B cell (primary cell): Measurements from ENCODE around the gene SLC38A10. TPM values are rescaled to one million over a fixed set of nuclear protein-coding genes. Genes with fewer than 3 reads are reported as not detected.

Experiments used
- ATAC-seq: fragments of 200-7000 bp; cut with Tn5 transposase; one replicate; pipeline ENCODE4 v1.10.0; 2021; ENCODE audit warnings: low read depth, mild to moderate bottlenecking, moderate number of reproducible peaks, moderate library complexity
- CTCF ChIA-PET: fragments of 350-600 bp; sonication (Branson Sonifier 250); formaldehyde crosslinking; loops from one replicate; lab custom pipeline; 2021; ENCODE audit warnings: antibody characterized with exemption, inconsistent platforms; lab: Charles Lee
- POLR2A ChIA-PET: fragments of 350-600 bp; sonication (Branson Sonifier 250); formaldehyde crosslinking; loops from one replicate; lab custom pipeline; 2021; ENCODE audit warnings: antibody characterized with exemption; lab: Charles Lee
- DNase-seq: peaks from one replicate; pipeline ENCODE4 v3.0.0; 2013
- H2AFZ ChIP-seq: 2 replicates; pipeline ENCODE4 v1.6.1; 2012; ENCODE audit warnings: mild to moderate bottlenecking, low read depth, low read length; ENCODE audit not compliant: insufficient read depth, poor library complexity, severe bottlenecking
- H3K27ac ChIP-seq, 2 donors: 1 replicate in 1 of 2; 2 replicates in 1 of 2; pipeline ENCODE4 v1.5.1; 2012 to 2013; ENCODE audit warnings: low read length in 2 of 2, mild to moderate bottlenecking in 2 of 2, moderate library complexity in 1 of 2
- H3K27me3 ChIP-seq, 4 experiments: fragments of 200-600 bp in 1 of 4; sonication (generic) in 1 of 4; replicated peaks in 1 of 4; 1 replicate in 2 of 4; 2 replicates in 2 of 4; pipeline versions ENCODE4 v1.6.1 to v1.7.0; 2013 to 2016; ENCODE audit warnings: low read length in 3 of 4, mild to moderate bottlenecking in 2 of 4, mixed read lengths in 1 of 4, moderate library complexity in 1 of 4; ENCODE audit not compliant: insufficient read depth in 4 of 4, control insufficient read depth in 3 of 4; ENCODE audit errors: control extremely low read depth in 1 of 4
- H3K36me3 ChIP-seq, 2 experiments: replicated peaks in 1 of 2; 1 replicate in 1 of 2; 2 replicates in 1 of 2; pipeline versions ENCODE4 v1.6.1 to v1.7.1; 2013; ENCODE audit warnings: low read length in 1 of 2; ENCODE audit not compliant: insufficient read depth in 2 of 2, control insufficient read depth in 1 of 2; ENCODE audit errors: control extremely low read depth in 1 of 2, extremely low read depth in 1 of 2
- H3K4me1 ChIP-seq, 2 donors: fragments of 200-600 bp in 1 of 2; sonication (generic) in 1 of 2; 1 replicate in 1 of 2; 2 replicates in 1 of 2; pipeline versions ENCODE4 v1.5.1 to v1.6.1; 2013 to 2017; ENCODE audit warnings: low read length in 2 of 2; ENCODE audit not compliant: control insufficient read depth in 2 of 2, insufficient read depth in 2 of 2
- H3K4me2 ChIP-seq: replicated peaks from 2 replicates; pipeline ENCODE3; 2012; ENCODE audit warnings: mild to moderate bottlenecking, low read depth, low read length; ENCODE audit not compliant: poor library complexity, severe bottlenecking
- H3K4me3 ChIP-seq, 5 experiments: fragments of 200-600 bp in 1 of 5; sonication (generic) in 1 of 5; 1 replicate in 3 of 5; 2 replicates in 2 of 5; pipeline versions ENCODE4 v1.5.1 to v1.7.0; 2011 to 2016; ENCODE audit warnings: low read length in 4 of 5, mild to moderate bottlenecking in 4 of 5, low read depth in 2 of 5, control low read depth in 1 of 5, moderate library complexity in 1 of 5; ENCODE audit not compliant: insufficient read depth in 1 of 5; ENCODE audit errors: control extremely low read depth in 1 of 5, extremely low read depth in 1 of 5
- H3K79me2 ChIP-seq: fragments of 200-600 bp; sonication (generic); one replicate; pipeline ENCODE4 v1.6.0; 2016; ENCODE audit warnings: low read length; ENCODE audit not compliant: control insufficient read depth, insufficient read depth
- H3K9ac ChIP-seq: fragments of 200-600 bp; sonication (generic); 2 replicates; pipeline ENCODE4 v1.6.1; 2017; ENCODE audit warnings: mild to moderate bottlenecking, low read length, moderate library complexity
- H3K9me3 ChIP-seq, 3 donors: one replicate each; pipeline versions ENCODE4 v1.6.1 to v1.7.1; 2013; ENCODE audit warnings: low read length in 2 of 3; ENCODE audit not compliant: control insufficient read depth in 2 of 3, insufficient read depth in 1 of 3; ENCODE audit errors: control extremely low read depth in 1 of 3
- H4K20me1 ChIP-seq: 2 replicates; pipeline ENCODE4 v1.6.0; 2012; ENCODE audit warnings: mild to moderate bottlenecking, low read length; ENCODE audit not compliant: insufficient read depth, control insufficient read depth, poor library complexity, severe bottlenecking
- H3K27ac Mint-ChIP-seq: one replicate; pipeline ENCODE4 v1.8.0; 2021; ENCODE audit warnings: mixed read lengths
- H3K27me3 Mint-ChIP-seq: one replicate; pipeline ENCODE4 v1.8.0; 2021; ENCODE audit warnings: mixed read lengths
- H3K4me1 Mint-ChIP-seq: one replicate; pipeline ENCODE4 v1.8.0; 2021; ENCODE audit warnings: mixed read lengths
- H3K4me3 Mint-ChIP-seq: one replicate; pipeline ENCODE4 v1.8.0; 2021; ENCODE audit warnings: mixed read lengths
- H3K9me3 Mint-ChIP-seq: one replicate; pipeline ENCODE4 v1.8.0; 2022; ENCODE audit warnings: mixed read lengths; ENCODE audit not compliant: insufficient read depth
- CTCF ChIP-seq: fragments of 200-600 bp; IDR thresholded peaks from one replicate; pipeline ENCODE4 v1.8.0; 2022; ENCODE audit warnings: antibody characterized with exemption, mild to moderate bottlenecking
- EZH2 ChIP-seq: IDR thresholded peaks from 2 replicates; pipeline ENCODE4 v1.6.1; 2012; ENCODE audit warnings: borderline replicate concordance, low read depth, mild to moderate bottlenecking, moderate library complexity, low read length; ENCODE audit not compliant: insufficient read depth, poor library complexity, severe bottlenecking
- WGBS: methylation state at CpG from one replicate; pipeline ENCODE4 v1.1.5; 2013; ENCODE audit warnings: missing lambda C conversion rate; ENCODE audit not compliant: insufficient coverage; 5-methylcytosine and 5-hydroxymethylcytosine counted together
- intact Hi-C: fragments of 100-400 bp; cut with micrococcal nuclease; formaldehyde crosslinking; loops from one replicate; pipeline ENCODE4 v1.10.0; 2022
- polyA plus RNA-seq: library from polyadenylated mRNA; depleted of rRNA; stranded (reverse); fragments of >200 nt; gene quantifications from 2 replicates; pipeline ENCODE4 v1.2.3, GENCODE V29; 2012
- total RNA-seq, 2 donors: library from RNA; stranded (reverse); fragments of 120-200 nt in 1 of 2; gene quantifications; 1 replicate in 1 of 2; 2 replicates in 1 of 2; pipeline versions ENCODE4 v1.2.3 to v1.2.4, GENCODE V29; 2013 to 2022

SLC38A10 gene
- total and polyA plus RNA-seq, 2 donors (not counting 1 experiment from before 2014, with no cell fraction given), result 76.1 to 104 TPM

- peaks cover 0 to 7% (median 0%) of the 10 kb centered on the region in 3 donors for H3K9me3 ChIP-seq
- TF ChIP-seq EZH2 (no peak), CTCF (no peak)
- no peaks in the 10 kb centered on the region for H3K4me1 Mint-ChIP-seq
- no peaks in the 10 kb centered on the region for H3K36me3 ChIP-seq
- DNase-seq (no peak), ATAC-seq (no peak)
- H3K27ac Mint-ChIP-seq, result no peak overlapping the region
- no peaks in the 10 kb centered on the region for H3K9me3 Mint-ChIP-seq
- 90% methylated on average over 7 of the region's 8 CpGs for WGBS
- H3K27me3 Mint-ChIP-seq, result peaks cover 28% of the 10 kb centered on the region
- H3K4me3 Mint-ChIP-seq, result no peak overlapping the region
- peaks cover 0 to 50% (median 17%) of the 10 kb centered on the region in 4 experiments for H3K27me3 ChIP-seq
- no peak overlapping the region for H3K4me2 ChIP-seq
- no peak overlapping the region for H3K4me3 ChIP-seq
- no peaks in the 10 kb centered on the region for H3K79me2 ChIP-seq
- H2AFZ ChIP-seq, result no peak overlapping the region
- no peaks in the 10 kb centered on the region for H3K4me1 ChIP-seq
- no peaks in the 10 kb centered on the region for H4K20me1 ChIP-seq
- ChIA-PET POLR2A (no interaction called here), CTCF (interaction anchor here (0.6 kb wide), 1 partner anchor 252 kb away, joined by 3 read pairs; no protein-coding TSS in a partner anchor)
- no peak overlapping the region for H3K27ac ChIP-seq
- intact Hi-C loops, result no loop called here
- no peak overlapping the region for H3K9ac ChIP-seq
Observed at GRCh38 chr17:81336930-81337325, 41.8 kb upstream of the SLC38A10 start.

- DNase-seq, result no peak
- Histone ChIP-seq H3K27me3 (peaks cover 0 to 50% (median 14%) of the 10 kb centered on the region in 4 experiments), H3K4me2 (no peak overlapping the region), H3K9ac (no peak overlapping the region), H3K79me2 (no peaks in the 10 kb centered on the region), H3K4me1 (no peaks in the 10 kb centered on the region), H3K36me3 (no peaks in the 10 kb centered on the region), H4K20me1 (no peaks in the 10 kb centered on the region), H2AFZ (no peak overlapping the region), H3K27ac (no peak overlapping the region), H3K9me3 (peaks cover 0 to 3% (median 0%) of the 10 kb centered on the region in 3 donors), H3K4me3 (no peak overlapping the region)
- Mint-ChIP-seq H3K27ac (no peak overlapping the region), H3K9me3 (no peaks in the 10 kb centered on the region), H3K4me3 (no peak overlapping the region), H3K27me3 (peaks cover 31% of the 10 kb centered on the region), H3K4me1 (no peaks in the 10 kb centered on the region)
- intact Hi-C loops, result no loop called here
- POLR2A ChIA-PET, result interaction anchor here (0.9 kb wide), 1 partner anchor 536 kb away, joined by 3 read pairs; no protein-coding TSS in a partner anchor
- TF ChIP-seq CTCF, result no peak
- no peak for TF ChIP-seq EZH2
- no peak for ATAC-seq
- over 99% methylated on average over 7 of the region's 7 CpGs for WGBS
- CTCF ChIA-PET, result no interaction called here
Observed at GRCh38 chr17:81336296-81336929, 41.3 kb upstream of the SLC38A10 start.
